HEK293T (cell line): ENCODE data around the gene DHRS11.
A peak's percentile ranks its signal among the peaks of the same experiment; 100 is the strongest.

Experiments
- CTCF ChIA-PET: fragments of 350-600 bp; formaldehyde crosslinking; extraction: SDS; loops from one replicate; lab custom pipeline; 2021; ENCODE audit warnings: antibody characterized with exemption, inconsistent platforms; lab: Yijun Ruan, JAX
- POLR2A ChIA-PET: fragments of 350-600 bp; formaldehyde crosslinking; extraction: SDS; loops from one replicate; lab custom pipeline; 2020; ENCODE audit warnings: antibody characterized with exemption, inconsistent platforms; lab: Yijun Ruan, JAX
- DNase-seq: peaks from one replicate; pipeline ENCODE4 v3.0.0; 2012; ENCODE audit warnings: mixed read lengths; ENCODE audit errors: extremely low spot score
- ARNT ChIP-seq: fragments of 450-650 bp; IDR thresholded peaks from 2 replicates; pipeline ENCODE4 v1.6.1; 2017; ENCODE audit warnings: mild to moderate bottlenecking
- BHLHE40 ChIP-seq: fragments of 450-650 bp; IDR thresholded peaks from 2 replicates; pipeline ENCODE4 v1.6.1; 2016; ENCODE audit warnings: mild to moderate bottlenecking, moderate library complexity, borderline replicate concordance
- CTBP1 ChIP-seq: fragments of 450-650 bp; IDR thresholded peaks from 2 replicates; pipeline ENCODE4 v1.6.1; 2016; ENCODE audit warnings: borderline replicate concordance
- ELF4 ChIP-seq: fragments of 450-650 bp; IDR thresholded peaks from 2 replicates; pipeline ENCODE4 v1.6.1; 2017; ENCODE audit warnings: antibody characterized with exemption
- FOXA1 ChIP-seq: fragments of 450-650 bp; IDR thresholded peaks from 2 replicates; pipeline ENCODE4 v1.6.1; 2016; ENCODE audit warnings: mild to moderate bottlenecking
- FOXK2 ChIP-seq: fragments of 450-650 bp; IDR thresholded peaks from 2 replicates; pipeline ENCODE4 v1.6.1; 2016; ENCODE audit warnings: mild to moderate bottlenecking
- FOXM1 ChIP-seq: fragments of 450-650 bp; IDR thresholded peaks from 2 replicates; pipeline ENCODE4 v1.6.1; 2017; ENCODE audit warnings: mild to moderate bottlenecking, borderline replicate concordance
- HDGF ChIP-seq: fragments of 450-650 bp; IDR thresholded peaks from 2 replicates; pipeline ENCODE4 v1.6.1; 2017; ENCODE audit warnings: antibody characterized with exemption, borderline replicate concordance
- L3MBTL2 ChIP-seq: fragments of 450-650 bp; conservative IDR thresholded peaks from 2 replicates; pipeline ENCODE4 v1.6.1; 2016; ENCODE audit warnings: mild to moderate bottlenecking
- LEF1 ChIP-seq: fragments of 450-650 bp; IDR thresholded peaks from 2 replicates; pipeline ENCODE4 v1.6.1; 2017; ENCODE audit warnings: mild to moderate bottlenecking, borderline replicate concordance
- NFRKB ChIP-seq: fragments of 450-650 bp; IDR thresholded peaks from 2 replicates; pipeline ENCODE4 v1.6.1; 2016; ENCODE audit warnings: mild to moderate bottlenecking, moderate library complexity
- PKNOX1 ChIP-seq: fragments of 450-650 bp; IDR thresholded peaks from 2 replicates; pipeline ENCODE4 v1.6.1; 2016
- SP1 ChIP-seq: fragments of 450-650 bp; IDR thresholded peaks from 2 replicates; pipeline ENCODE4 v1.6.1; 2017
- SUZ12 ChIP-seq: fragments of 450-650 bp; IDR thresholded peaks from 2 replicates; pipeline ENCODE4 v1.6.1; 2016; ENCODE audit warnings: mild to moderate bottlenecking
- TARDBP ChIP-seq: fragments of 450-650 bp; IDR thresholded peaks from 2 replicates; pipeline ENCODE4 v1.6.1; 2016
- ZNF384 ChIP-seq: fragments of 450-650 bp; IDR thresholded peaks from 2 replicates; pipeline ENCODE4 v1.6.1; 2016

DHRS11 gene

GRCh38 chr17:36591434-36592315 is at the start of gene DHRS11:
TSS of gene DHRS11 (plus strand) at chr17:36591879. CDS start at chr17:36592010, 131 bp downstream.
- TF ChIP-seq FOXA1 (no peak), BHLHE40 (no peak), PKNOX1 (no peak), NFRKB (no peak), ZNF384 (no peak), SP1 (no peak), CTBP1 (no peak), LEF1 (no peak), FOXK2 (no peak), TARDBP (no peak), ARNT (no peak), HDGF (no peak)
- CTCF ChIA-PET = interaction anchor here (1.9 kb wide), 1 partner anchor 11 kb away, joined by 10 read pairs; no protein-coding TSS in a partner anchor
- POLR2A ChIA-PET = interaction anchor here (0.5 to 2.8 kb wide), 5 partner anchors 9 to 57 kb away, joined by 3 to 36 read pairs (median 11); partner anchors contain the start of genes GGNBP2, MRM1, MYO19 and PIGW
- peak; percentile 84 for DNase-seq

- CTCF ChIA-PET = no interaction called here
- POLR2A ChIA-PET = interaction anchor here (4.9 kb wide), 1 partner anchor 8 kb away, joined by 88 read pairs; the partner anchor contains the start of genes MYO19 and PIGW
- no peak for TF ChIP-seq BHLHE40
- TF ChIP-seq CTBP1 = no peak
- TF ChIP-seq LEF1 = no peak
- TF ChIP-seq L3MBTL2 = no peak
- no peak for TF ChIP-seq SP1
- no peak for TF ChIP-seq ELF4
- TF ChIP-seq SUZ12 = no peak
- no peak for TF ChIP-seq ARNT
- TF ChIP-seq ZNF384 = no peak
- DNase-seq = no peak
These were observed 48.9 kb upstream of the DHRS11 start for GRCh38 chr17:36542755-36543154.

- ChIA-PET CTCF (interaction anchor here (1.2 kb wide), 1 partner anchor 10 kb away, joined by 3 read pairs; the partner anchor contains the start of genes MYO19 and PIGW), POLR2A (interaction anchor here (0.7 to 4.9 kb wide), 9 partner anchors 10 to 612 kb away, joined by 3 to 88 read pairs (median 4); partner anchors contain the start of genes MRM1, MYO19 and PIGW)
- DNase-seq = peak; percentile 16
These were observed 47.7 kb upstream of the DHRS11 start for GRCh38 chr17:36544044-36544306.

GRCh38 chr17:36544307-36545076 is 47.2 kb upstream of the DHRS11 start, which contains the start of gene GGNBP2:
TSS of gene GGNBP2 (plus strand) at chr17:36544919. CDS start at chr17:36545725, 806 bp downstream.
- peak; percentile 75 for DNase-seq
- no peak for TF ChIP-seq FOXA1
- peak; percentile 23; the same call in 1 of the 2 replicates for TF ChIP-seq L3MBTL2
- ChIA-PET POLR2A (interaction anchor here (0.6 to 4.9 kb wide), 12 partner anchors 10 to 613 kb away, joined by 3 to 88 read pairs (median 5); partner anchors contain the start of genes DHRS11, MRM1, MYO19 and PIGW), CTCF (interaction anchor here (1.2 to 1.7 kb wide), 2 partner anchors 10 kb away, joined by 3 to 7 read pairs; partner anchors contain the start of genes MYO19 and PIGW)

More at GRCh38 chr17:36544044-36544306, 47.7 kb upstream of the DHRS11 start:
- no peak for TF ChIP-seq L3MBTL2
- no peak for TF ChIP-seq FOXM1
- no peak for TF ChIP-seq CTBP1
- no peak for TF ChIP-seq NFRKB
- TF ChIP-seq SUZ12 = no peak
- TF ChIP-seq ELF4 = no peak
- no peak for TF ChIP-seq FOXK2
- no peak for TF ChIP-seq BHLHE40

GRCh38 chr17:36545077-36545464 is 46.6 kb upstream of the DHRS11 start:
- ChIA-PET CTCF (interaction anchor here (1.7 kb wide), 1 partner anchor 11 kb away, joined by 7 read pairs; the partner anchor contains the start of genes MYO19 and PIGW), POLR2A (interaction anchor here (0.6 to 4.9 kb wide), 8 partner anchors 11 to 58 kb away, joined by 4 to 88 read pairs (median 8); partner anchors contain the start of genes DHRS11, MRM1, MYO19 and PIGW)
- TF ChIP-seq ELF4 (no peak), SP1 (no peak), SUZ12 (no peak), HDGF (no peak), NFRKB (no peak), PKNOX1 (no peak), BHLHE40 (no peak), FOXK2 (no peak), CTBP1 (no peak), ZNF384 (no peak), LEF1 (no peak)
- DNase-seq = no peak
